ENCODE results near the gene RSPO3.

RSPO3 gene

GRCh38 chr6:127111526-127111925, 6.9 kb upstream of the RSPO3 start:
- no peaks in the 10 kb centered on the region for H3K27me3 ChIP-seq (ENCODE audit: insufficient read depth, low read length)
- no peaks in the 10 kb centered on the region for H3K9me3 ChIP-seq (ENCODE audit: low read length)
- no peak overlapping the region for H3K27ac ChIP-seq (ENCODE audit: low read depth, low read length, poor library complexity, severe bottlenecking)
- no peaks in the 10 kb centered on the region for H3K9me2 ChIP-seq (ENCODE audit: low read depth, low read length)
- H3K79me2 ChIP-seq (ENCODE audit: insufficient read depth, low read length) = no peaks in the 10 kb centered on the region
- H2AFZ ChIP-seq (ENCODE audit: low read length) = no peak overlapping the region
- no peaks in the 10 kb centered on the region for H3F3A ChIP-seq (ENCODE audit: insufficient read depth, low read length)
- no peak overlapping the region for H3K9ac ChIP-seq (ENCODE audit: low read length)
- H3K4me3 ChIP-seq (ENCODE audit: low read depth, low read length, poor library complexity, severe bottlenecking) = no peak overlapping the region
- H3K4me1 ChIP-seq (ENCODE audit: insufficient read depth, low read length, severe bottlenecking) = no peaks in the 10 kb centered on the region
- no peaks in the 10 kb centered on the region for H4K20me1 ChIP-seq (ENCODE audit: insufficient read depth, low read length)
- no peaks in the 10 kb centered on the region for H3K36me3 ChIP-seq (ENCODE audit: insufficient read depth, low read length)
- no peak overlapping the region for H3K4me2 ChIP-seq (ENCODE audit: low read length)
- no peak for TF ChIP-seq CTCF (IDR thresholded peaks at IDR 0.05; ENCODE audit: low read length)
- TF ChIP-seq EZH2 (IDR thresholded peaks at IDR 0.05; ENCODE audit: borderline replicate concordance, low read length) = no peak

GRCh38 chr6:127114214-127114760, 4.2 kb upstream of the RSPO3 start:
- Histone ChIP-seq H3K27ac (ENCODE audit: low read depth, low read length, poor library complexity, severe bottlenecking) (no peak overlapping the region), H3K4me2 (ENCODE audit: low read length) (no peak overlapping the region)

GRCh38 chr6:127115084-127115655, 3.3 kb upstream of the RSPO3 start:
- Histone ChIP-seq H3F3A (ENCODE audit: insufficient read depth, low read length) (no peaks in the 10 kb centered on the region), H2AFZ (ENCODE audit: low read length) (no peak overlapping the region), H3K27me3 (ENCODE audit: insufficient read depth, low read length) (no peaks in the 10 kb centered on the region), H3K9ac (ENCODE audit: low read length) (no peak overlapping the region), H3K9me3 (ENCODE audit: low read length) (no peaks in the 10 kb centered on the region), H3K79me2 (ENCODE audit: insufficient read depth, low read length) (no peaks in the 10 kb centered on the region), H4K20me1 (ENCODE audit: insufficient read depth, low read length) (no peaks in the 10 kb centered on the region), H3K36me3 (ENCODE audit: insufficient read depth, low read length) (no peaks in the 10 kb centered on the region), H3K4me3 (ENCODE audit: low read depth, low read length, poor library complexity, severe bottlenecking) (no peak overlapping the region), H3K9me2 (ENCODE audit: low read depth, low read length) (no peaks in the 10 kb centered on the region), H3K4me2 (ENCODE audit: low read length) (no peak overlapping the region), H3K27ac (ENCODE audit: low read depth, low read length, poor library complexity, severe bottlenecking) (no peak overlapping the region), H3K4me1 (ENCODE audit: insufficient read depth, low read length, severe bottlenecking) (no peaks in the 10 kb centered on the region)
- no peak for TF ChIP-seq CTCF (IDR thresholded peaks at IDR 0.05; ENCODE audit: low read length)
- TF ChIP-seq EZH2 (IDR thresholded peaks at IDR 0.05; ENCODE audit: borderline replicate concordance, low read length) = no peak

More at GRCh38 chr6:127114214-127114760, 4.2 kb upstream of the RSPO3 start:
- TF ChIP-seq CTCF (IDR thresholded peaks at IDR 0.05; ENCODE audit: low read length) (no peak), EZH2 (IDR thresholded peaks at IDR 0.05; ENCODE audit: borderline replicate concordance, low read length) (no peak)
- Histone ChIP-seq H3K36me3 (ENCODE audit: insufficient read depth, low read length) (no peaks in the 10 kb centered on the region), H4K20me1 (ENCODE audit: insufficient read depth, low read length) (no peaks in the 10 kb centered on the region), H2AFZ (ENCODE audit: low read length) (no peak overlapping the region), H3K4me3 (ENCODE audit: low read depth, low read length, poor library complexity, severe bottlenecking) (no peak overlapping the region), H3K9ac (ENCODE audit: low read length) (no peak overlapping the region), H3K9me3 (ENCODE audit: low read length) (no peaks in the 10 kb centered on the region), H3K79me2 (ENCODE audit: insufficient read depth, low read length) (no peaks in the 10 kb centered on the region), H3K4me1 (ENCODE audit: insufficient read depth, low read length, severe bottlenecking) (no peaks in the 10 kb centered on the region), H3K27me3 (ENCODE audit: insufficient read depth, low read length) (no peaks in the 10 kb centered on the region), H3F3A (ENCODE audit: insufficient read depth, low read length) (no peaks in the 10 kb centered on the region), H3K9me2 (ENCODE audit: low read depth, low read length) (no peaks in the 10 kb centered on the region)
